ENCODE results near the gene ALOX15B.

GRCh38 chr17:8051831-8052230 is 13.0 kb downstream of the ALOX15B start:
- TF ChIP-seq POLR2A (IDR thresholded peaks at IDR 0.05) (no peak), CTCF (IDR thresholded peaks at IDR 0.05 in 4 of 5, conservative IDR thresholded peaks at IDR 0.05 in 1 of 5) (no peak)

All from gastrocnemius medialis (tissue), 4 donors.